Loucy (cell line): ENCODE results near the gene PRR23E.

Experiments
- EZH2phosphoT487 ChIP-seq: fragments of 200-600 bp; IDR thresholded peaks from 2 replicates; pipeline ENCODE4 v1.6.1; 2018; ENCODE audit warnings: antibody characterized with exemption, mild to moderate bottlenecking, moderate library complexity, borderline replicate concordance
- TF ChIP-seq, protein P1 (sequence below): fragments of 200-600 bp; sonication (generic); conservative IDR thresholded peaks from 2 replicates; pipeline ENCODE4 v1.5.1; 2014; ENCODE audit warnings: mild to moderate bottlenecking, antibody characterized with exemption, low read length

DNA sequence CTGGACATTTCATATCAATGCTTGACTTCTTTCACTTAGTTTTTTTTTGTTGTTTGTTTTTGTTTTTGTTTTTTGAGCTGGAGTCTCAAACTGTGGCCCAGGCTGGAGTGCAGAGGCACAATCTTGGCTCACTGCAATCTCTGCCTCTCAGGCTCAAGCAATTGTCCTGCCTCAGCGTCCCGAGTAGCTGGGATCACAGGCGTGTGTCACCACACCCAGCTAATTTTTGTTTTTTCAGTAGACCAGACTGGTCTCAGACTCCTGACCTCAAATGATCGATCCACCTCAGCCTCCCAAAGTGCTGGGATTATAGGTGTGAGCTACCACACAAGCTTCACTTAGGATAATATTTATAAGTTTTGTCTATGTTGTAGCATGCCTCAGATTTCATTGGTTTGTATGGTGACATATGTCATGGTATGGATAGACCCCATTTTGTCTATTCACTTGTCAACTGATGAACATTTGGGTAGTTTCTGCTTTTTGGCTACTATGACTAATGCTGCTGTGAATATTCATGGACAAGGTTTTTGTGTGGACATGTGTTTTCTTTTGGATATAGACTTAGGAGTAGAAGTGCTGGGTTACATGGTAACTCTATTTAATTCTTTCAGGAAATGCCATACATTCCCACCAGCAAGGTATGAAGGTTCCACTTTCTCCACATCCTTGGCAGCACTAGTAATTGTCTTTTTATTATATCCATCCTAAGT, 6.8 kb upstream of the PRR23E start:
- TF ChIP-seq, protein P1, sequence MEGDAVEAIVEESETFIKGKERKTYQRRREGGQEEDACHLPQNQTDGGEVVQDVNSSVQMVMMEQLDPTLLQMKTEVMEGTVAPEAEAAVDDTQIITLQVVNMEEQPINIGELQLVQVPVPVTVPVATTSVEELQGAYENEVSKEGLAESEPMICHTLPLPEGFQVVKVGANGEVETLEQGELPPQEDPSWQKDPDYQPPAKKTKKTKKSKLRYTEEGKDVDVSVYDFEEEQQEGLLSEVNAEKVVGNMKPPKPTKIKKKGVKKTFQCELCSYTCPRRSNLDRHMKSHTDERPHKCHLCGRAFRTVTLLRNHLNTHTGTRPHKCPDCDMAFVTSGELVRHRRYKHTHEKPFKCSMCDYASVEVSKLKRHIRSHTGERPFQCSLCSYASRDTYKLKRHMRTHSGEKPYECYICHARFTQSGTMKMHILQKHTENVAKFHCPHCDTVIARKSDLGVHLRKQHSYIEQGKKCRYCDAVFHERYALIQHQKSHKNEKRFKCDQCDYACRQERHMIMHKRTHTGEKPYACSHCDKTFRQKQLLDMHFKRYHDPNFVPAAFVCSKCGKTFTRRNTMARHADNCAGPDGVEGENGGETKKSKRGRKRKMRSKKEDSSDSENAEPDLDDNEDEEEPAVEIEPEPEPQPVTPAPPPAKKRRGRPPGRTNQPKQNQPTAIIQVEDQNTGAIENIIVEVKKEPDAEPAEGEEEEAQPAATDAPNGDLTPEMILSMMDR: no peak
- TF ChIP-seq EZH2phosphoT487: no peak
